K562 (cell line): Measurements from ENCODE around the gene DAP. TPM values are rescaled to one million over a fixed set of nuclear protein-coding genes. Genes with fewer than 3 reads are reported as not detected.
"Not testable (repeated sequence)": the region's sequence is repeated elsewhere in the genome, so short reads cannot be mapped to it uniquely, and the experiment has no call there.

Source experiments
- ATAC-seq: fragments of 200-7000 bp; cut with Tn5 transposase; 3 replicates; pipeline ENCODE4 v1.9.1; 2020; ENCODE audit warnings: moderate library complexity
- BruUV-seq: library from RNA; stranded (reverse); fragments of 400-500 nt; replicated peaks from 2 replicates; lab custom pipeline; 2021; lab: Mats Ljungman, UMichigan
- CTCF ChIA-PET: fragments of 300-600 bp; formaldehyde crosslinking; extraction: SDS; loops from one replicate; lab custom pipeline; 2021; ENCODE audit warnings: low intra/inter-chr PET ratio; lab: Yijun Ruan, JAX
- POLR2A ChIA-PET: fragments of 300-600, 350-650 bp; sonication (Branson Sonifier 250); formaldehyde crosslinking; extraction: SDS; loops from one replicate; lab custom pipeline; 2021; ENCODE audit warnings: antibody characterized with exemption, inconsistent platforms; lab: Yijun Ruan, JAX
- DNase-seq, 4 experiments: peaks; one replicate each; pipeline versions ENCODE4 v3.0.0 to v3.0.0-alpha.2; 2011 to 2018; ENCODE audit warnings: low spot score in 3 of 4, mixed read lengths in 3 of 4; ENCODE audit errors: extremely low read depth in 1 of 4
- FAIRE-seq: peaks from 2 replicates; lab custom pipeline; 2011; peaks lifted over from hg19 to GRCh38; lab: Jason Lieb, UNC
- H2AFZ ChIP-seq: 2 replicates; pipeline ENCODE4 v1.6.0; 2011; ENCODE audit warnings: low read depth, low read length, control low read depth, inconsistent platforms
- H3K27ac ChIP-seq: fragments of 200-600 bp; 3 replicates; pipeline ENCODE4 v1.8.0; 2011; ENCODE audit warnings: low read depth, mild to moderate bottlenecking, control low read depth, inconsistent platforms, low read length, moderate library complexity, mixed read lengths; ENCODE audit errors: extremely low read depth
- H3K27me3 ChIP-seq, 2 experiments: fragments of 300-600 bp in 1 of 2; 2 replicates in 1 of 2; 3 replicates in 1 of 2; pipeline versions ENCODE4 v1.6.0 to v1.8.0; 2011; ENCODE audit warnings: inconsistent platforms in 2 of 2, low read length in 2 of 2, mild to moderate bottlenecking in 1 of 2, mixed read lengths in 1 of 2, moderate library complexity in 1 of 2; ENCODE audit not compliant: control insufficient read depth in 2 of 2, insufficient read depth in 2 of 2
- H3K36me3 ChIP-seq: fragments of 300-600 bp; 3 replicates; pipeline ENCODE4 v1.8.0; 2011; ENCODE audit warnings: mild to moderate bottlenecking, low read length, inconsistent platforms; ENCODE audit not compliant: control insufficient read depth, insufficient read depth
- H3K4me1 ChIP-seq, 2 experiments: fragments of 200-600 bp in 1 of 2; replicated peaks in 1 of 2; 2 replicates in 1 of 2; 3 replicates in 1 of 2; pipeline versions ENCODE4 v1.5.1 to v1.8.0; 2011; ENCODE audit warnings: inconsistent platforms in 2 of 2, low read length in 2 of 2, mild to moderate bottlenecking in 1 of 2, mixed read lengths in 1 of 2, moderate library complexity in 1 of 2; ENCODE audit not compliant: control insufficient read depth in 2 of 2, insufficient read depth in 2 of 2
- H3K4me2 ChIP-seq: 2 replicates; pipeline ENCODE4 v1.6.1; 2011; ENCODE audit warnings: low read length, control low read depth, inconsistent platforms, mixed read lengths; ENCODE audit not compliant: insufficient read depth
- H3K4me3 ChIP-seq: fragments of 200-600 bp; sonication (generic), shearing (Covaris generic); 2 replicates; pipeline ENCODE4 v1.5.1; 2016; ENCODE audit warnings: control low read depth, inconsistent platforms
- H3K79me2 ChIP-seq: fragments of 200-600 bp; 3 replicates; pipeline ENCODE4 v1.8.0; 2011; ENCODE audit warnings: low read length, inconsistent platforms; ENCODE audit not compliant: control insufficient read depth, insufficient read depth
- H3K9ac ChIP-seq, 2 experiments: 2 replicates each; pipeline versions ENCODE4 v1.6.0 to v1.6.1; 2011; ENCODE audit warnings: low read depth in 2 of 2, low read length in 2 of 2, control low read depth in 1 of 2, inconsistent platforms in 1 of 2, mild to moderate bottlenecking in 1 of 2, mixed read lengths in 1 of 2; ENCODE audit not compliant: insufficient read depth in 1 of 2
- H3K9me1 ChIP-seq: one replicate; pipeline ENCODE4 v1.6.0; 2011; ENCODE audit warnings: inconsistent platforms, mild to moderate bottlenecking, low read length, moderate library complexity; ENCODE audit not compliant: control insufficient read depth, insufficient read depth
- H3K9me3 ChIP-seq: replicated peaks from 2 replicates; pipeline ENCODE4 v1.5.1; 2011; ENCODE audit warnings: low read depth, low read length, inconsistent platforms; ENCODE audit not compliant: control insufficient read depth, insufficient read depth
- H4K20me1 ChIP-seq: replicated peaks from 2 replicates; pipeline ENCODE4 v1.6.1; 2011; ENCODE audit warnings: low read length, inconsistent platforms, mixed read lengths; ENCODE audit not compliant: control insufficient read depth, insufficient read depth
- NRF1 ChIP-seq, 2 experiments: fragments of 450-650 bp; IDR thresholded peaks in 1 of 2; conservative IDR thresholded peaks in 1 of 2; 2 replicates each; pipeline ENCODE4 v1.6.1; 2014; ENCODE audit warnings: mild to moderate bottlenecking in 2 of 2
- RFX5 ChIP-seq: IDR thresholded peaks from 2 replicates; pipeline ENCODE4 v1.6.1; 2011; ENCODE audit warnings: low read depth, mild to moderate bottlenecking, improper control_type of control experiment, low read length
- WGBS: fragments of 100-300 bp; shearing (Covaris generic); methylation state at CpG from one replicate; pipeline ENCODE4 v1.1.6; 2016; ENCODE audit warnings: low coverage, mixed read lengths; ENCODE audit not compliant: insufficient coverage; ENCODE audit errors: missing lambda C conversion rate; 5-methylcytosine and 5-hydroxymethylcytosine counted together
- in situ Hi-C: fragments of 300-500 bp; cut with MboI; formaldehyde crosslinking; loops from 4 replicates; pipeline ENCODE4 v1.15.0; 2018; ENCODE audit warnings: inconsistent platforms, mixed read lengths
- intact Hi-C: fragments of 100-400 bp; cut with micrococcal nuclease; formaldehyde crosslinking; loops from 2 replicates; pipeline ENCODE4 v1.14.2; 2022
- polyA plus RNA-seq, 8 experiments: library from polyadenylated mRNA; depleted of rRNA in 4 of 8; stranded (reverse) in 5 of 8; unstranded in 3 of 8; fragments of >200 nt; fragmentation: Nextera tagmentation in 2 of 8; fragmentation: Illumina TruSeq in 1 of 8; extraction: Ambion mirVana in 2 of 8; extraction: Trizol in 1 of 8; gene quantifications; 2 replicates each; pipeline versions ENCODE4 v1.2.1 to v1.2.3, GENCODE V29; 2011 to 2014; ENCODE audit warnings: inconsistent platforms in 1 of 8, missing spikeins in 1 of 8
- total RNA-seq, 7 experiments: library from RNA; depleted of rRNA in 6 of 7; stranded (reverse); fragments of >200 nt in 6 of 7; fragmentation: Illumina TruSeq in 2 of 7; extraction: Trizol in 2 of 7; gene quantifications; 2 replicates each; pipeline versions ENCODE4 v1.2.1 to v1.2.3, GENCODE V29; 2011 to 2021; ENCODE audit warnings: low replicate concordance in 1 of 7

Gene DAP
- total and polyA plus RNA-seq, 9 of the 15 experiments (the other 6 are each of a cell fraction or from before 2014, with no cell fraction given) = 14.1 to 151 (median 34.5) TPM

GRCh38 chr5:10665799-10666198, 95.2 kb downstream of the DAP start:
- no TSS peak for BruUV-seq
- POLR2A ChIA-PET = interaction anchor here (1.6 kb wide), 1 partner anchor 10 kb away, joined by 5 read pairs; no protein-coding TSS in a partner anchor
- in situ Hi-C loops = no loop called here
- Histone ChIP-seq H3K4me2 (no peak overlapping the region), H3K27ac (no peak overlapping the region), H2AFZ (no peak overlapping the region), H3K4me1 (peaks cover 0 to 3% of the 10 kb centered on the region in 2 experiments; a peak in 1 of 5 replicates), H3K9ac (no peak overlapping the region), H4K20me1 (peaks cover 10% of the 10 kb centered on the region; the same call in 1 of the 2 replicates), H3K79me2 (no peaks in the 10 kb centered on the region), H3K9me3 (no peaks in the 10 kb centered on the region), H3K9me1 (no peaks in the 10 kb centered on the region), H3K4me3 (no peak overlapping the region), H3K27me3 (peaks cover 31 to 64% of the 10 kb centered on the region in 2 experiments), H3K36me3 (no peaks in the 10 kb centered on the region)
- intact Hi-C loops = no loop called here
- FAIRE-seq (no peak), ATAC-seq (no peak), DNase-seq (no peak)
- CTCF ChIA-PET = no interaction called here
- WGBS = 7% methylated on average over 9 of the region's 9 CpGs
- TF ChIP-seq RFX5 = no peak
- TF ChIP-seq NRF1 (conservative IDR thresholded peaks at IDR 0.05 in 1 of 2, IDR thresholded peaks at IDR 0.05 in 1 of 2) = 0 out of 4 replicates have a peak, but pooled peaks of 1 of the 2 experiments have one; percentile 0

DNA sequence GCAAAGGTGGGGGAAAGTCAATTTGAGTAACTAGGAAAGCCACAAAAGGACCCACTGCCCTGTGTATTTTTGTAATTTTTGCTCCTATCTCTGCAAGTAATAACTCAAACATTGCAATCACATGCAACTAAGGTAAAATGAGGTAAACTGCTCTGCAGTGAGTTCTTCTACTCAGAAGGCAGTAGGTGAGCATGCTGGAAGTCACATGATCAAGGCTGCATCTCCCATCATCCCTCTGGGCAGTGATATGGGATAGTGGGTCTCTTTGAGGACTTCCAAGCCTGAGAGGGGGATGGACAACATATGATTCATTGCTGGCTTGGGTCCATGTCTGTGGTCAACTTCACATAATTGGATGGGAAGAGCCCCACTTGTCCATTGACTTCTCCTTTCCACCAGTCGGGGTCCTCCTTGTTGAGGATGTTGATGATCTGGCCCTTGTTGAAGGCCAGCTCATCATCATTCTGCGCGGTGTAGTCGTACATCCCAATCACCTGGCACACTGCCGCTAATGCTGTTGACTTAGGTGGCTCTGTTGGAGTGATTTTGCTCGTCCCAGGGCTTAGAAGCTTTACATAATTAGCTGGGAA, 96.8 kb downstream of the DAP start:
- in situ Hi-C loops = not testable (repeated sequence)
- ATAC-seq (peak; percentile 6; the same call in 1 of the 3 replicates), FAIRE-seq (peak; percentile 65)

More for the DNA sequence above, 96.8 kb downstream of the DAP start:
- H3K36me3 ChIP-seq, H3K9me3 ChIP-seq, H3K9ac ChIP-seq, H3K4me2 ChIP-seq, H3K27ac ChIP-seq, H2AFZ ChIP-seq, H3K4me1 ChIP-seq, H3K9me1 ChIP-seq, H3K4me3 ChIP-seq, BruUV-seq, intact Hi-C loops, H3K79me2 ChIP-seq: not testable (repeated sequence)
- ChIA-PET CTCF (interaction anchor here (0.7 kb wide), 1 partner anchor 472 kb away, joined by 3 read pairs; no protein-coding TSS in a partner anchor), POLR2A (interaction anchor here (1.7 kb wide), 1 partner anchor 11 kb away, joined by 7 read pairs; no protein-coding TSS in a partner anchor)
- WGBS = 10% methylated on average over 6 of the region's 6 CpGs
- Histone ChIP-seq H4K20me1 (peaks cover 10% of the 10 kb centered on the region; the same call in 1 of the 2 replicates), H3K27me3 (peaks cover 37 to 73% of the 10 kb centered on the region in 2 experiments)
- DNase-seq = peak in 1 of 4 experiments; percentile 24
